GM12874 (cell line): ENCODE results near the gene CDPF1.

ENCODE experiments used
- CTCF ChIP-seq: IDR thresholded peaks from 2 replicates; pipeline ENCODE4 v1.5.1; 2011; ENCODE audit warnings: low read depth, mild to moderate bottlenecking, control low read depth, low read length, moderate library complexity; ENCODE audit not compliant: insufficient read depth

The CDPF1 gene

DNA sequence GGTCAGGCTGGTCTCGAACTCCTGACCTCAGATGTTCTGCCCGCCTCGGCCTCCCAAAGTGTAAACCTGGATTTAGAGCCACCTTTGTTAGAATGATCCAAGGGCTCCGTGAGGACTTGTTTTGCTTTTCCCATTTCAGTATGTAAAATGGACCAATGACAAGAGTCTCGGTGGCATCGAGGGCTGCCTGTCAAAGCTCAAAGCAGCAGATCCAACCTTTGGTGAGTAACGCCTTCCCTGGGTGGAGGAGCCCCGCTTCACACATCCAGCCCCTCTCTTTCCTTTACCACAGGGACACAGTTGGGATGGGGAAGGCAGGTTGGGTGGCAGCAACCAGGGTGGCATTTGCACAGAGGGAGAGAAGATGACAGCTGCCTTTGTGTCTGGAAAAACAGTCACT is 22.1 kb upstream of the CDPF1 start:
- no peak for TF ChIP-seq CTCF

DNA sequence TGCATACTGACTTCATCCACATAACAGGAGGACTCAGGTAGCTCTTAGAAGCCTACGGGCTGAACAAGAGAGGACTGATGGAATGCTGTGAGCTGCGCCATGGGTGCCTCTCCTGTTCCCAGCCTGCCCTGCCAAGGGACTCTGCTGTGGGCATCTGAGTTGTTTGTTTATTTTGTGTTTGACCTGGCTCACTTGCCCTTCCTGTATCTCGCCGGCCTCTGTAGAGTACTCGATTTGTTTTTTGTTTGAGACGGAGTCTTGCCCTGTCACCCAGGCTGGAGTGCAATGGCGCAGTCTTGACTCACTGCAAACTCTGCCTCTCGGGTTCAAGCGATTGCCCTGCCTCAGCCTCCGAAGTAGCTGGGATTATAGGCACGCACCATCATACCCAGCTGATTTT is 19.5 kb upstream of the CDPF1 start:
- no peak for TF ChIP-seq CTCF

GRCh38 chr22:46267431-46268279 is 17.6 kb upstream of the CDPF1 start, which contains the start of gene TTC38:
Gene TTC38, plus strand, starts transcription at chr22:46268008. Its CDS starts 32 bp downstream, at chr22:46268040.
- no peak for TF ChIP-seq CTCF

DNA sequence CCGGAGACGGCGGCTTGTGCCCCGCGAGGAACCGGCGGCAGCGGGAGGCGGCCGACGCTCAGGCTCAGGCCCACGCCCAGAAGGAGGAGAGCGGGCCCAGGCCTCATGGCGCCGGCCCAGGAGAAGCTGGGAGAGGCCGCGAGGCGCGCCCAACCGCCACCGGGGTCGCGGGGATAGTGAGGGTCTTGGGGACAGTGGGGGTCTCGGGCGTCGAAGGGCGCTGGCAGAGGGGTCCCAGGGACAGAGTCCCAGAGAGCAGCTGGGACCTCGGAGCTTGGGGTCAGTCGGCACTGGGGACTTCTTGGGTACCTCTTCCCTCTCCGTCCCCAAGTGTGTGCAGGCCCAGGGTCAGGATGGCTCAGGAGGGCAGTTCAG is 13.1 kb upstream of the CDPF1 start, which contains the start of gene PKDREJ:
TSS of gene PKDREJ (minus strand) at position 128 of the 375 bp plus-strand sequence. CDS start at position 107, 21 bp downstream.
- no peak for TF ChIP-seq CTCF

- TF ChIP-seq CTCF, result no peak
Observed at GRCh38 chr22:46262449-46263215, 12.5 kb upstream of the CDPF1 start.

GRCh38 chr22:46260038-46260437 is 9.9 kb upstream of the CDPF1 start:
- no peak for TF ChIP-seq CTCF

- no peak for TF ChIP-seq CTCF
Observed at GRCh38 chr22:46259374-46259773, 9.3 kb upstream of the CDPF1 start.
